ENCODE data around the gene PGP.

- TF ChIP-seq HDGF (IDR thresholded peaks at IDR 0.05; ENCODE audit: borderline replicate concordance) (no peak), ELF4 (IDR thresholded peaks at IDR 0.05) (no peak), ARNT (IDR thresholded peaks at IDR 0.05) (no peak), TARDBP (IDR thresholded peaks at IDR 0.05) (no peak), SP1 (IDR thresholded peaks at IDR 0.05) (no peak), FOXK2 (IDR thresholded peaks at IDR 0.05) (no peak), BHLHE40 (IDR thresholded peaks at IDR 0.05; ENCODE audit: borderline replicate concordance) (no peak), SUZ12 (IDR thresholded peaks at IDR 0.05) (no peak), FOXM1 (IDR thresholded peaks at IDR 0.05; ENCODE audit: borderline replicate concordance) (no peak), ZNF384 (IDR thresholded peaks at IDR 0.05) (no peak), CTBP1 (IDR thresholded peaks at IDR 0.05; ENCODE audit: borderline replicate concordance) (no peak), NFRKB (IDR thresholded peaks at IDR 0.05) (no peak), LEF1 (IDR thresholded peaks at IDR 0.05; ENCODE audit: borderline replicate concordance) (no peak)
- TF ChIP-seq, protein P1, sequence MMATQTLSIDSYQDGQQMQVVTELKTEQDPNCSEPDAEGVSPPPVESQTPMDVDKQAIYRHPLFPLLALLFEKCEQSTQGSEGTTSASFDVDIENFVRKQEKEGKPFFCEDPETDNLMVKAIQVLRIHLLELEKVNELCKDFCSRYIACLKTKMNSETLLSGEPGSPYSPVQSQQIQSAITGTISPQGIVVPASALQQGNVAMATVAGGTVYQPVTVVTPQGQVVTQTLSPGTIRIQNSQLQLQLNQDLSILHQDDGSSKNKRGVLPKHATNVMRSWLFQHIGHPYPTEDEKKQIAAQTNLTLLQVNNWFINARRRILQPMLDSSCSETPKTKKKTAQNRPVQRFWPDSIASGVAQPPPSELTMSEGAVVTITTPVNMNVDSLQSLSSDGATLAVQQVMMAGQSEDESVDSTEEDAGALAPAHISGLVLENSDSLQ (IDR thresholded peaks at IDR 0.05) = no peak
Observed at GRCh38 chr16:2191446-2191706, 23.3 kb downstream of the PGP start.

All from HEK293T (cell line).